ENCODE data around the gene SPECC1L. TPM values are rescaled to one million over a fixed set of nuclear protein-coding genes. Genes with fewer than 3 reads are reported as not detected.

Gene SPECC1L
- total RNA-seq, 1 experiment from 2014 or later, result 40.8 TPM

GRCh38 chr22:24433828-24434470, 163.3 kb downstream of the SPECC1L start:
- H4K20me1 ChIP-seq (ENCODE audit: insufficient read depth), result no peaks in the 10 kb centered on the region
- TF ChIP-seq ZFX (IDR thresholded peaks at IDR 0.05), result no peak
- H3K4me3 ChIP-seq (replicated peaks in 1 of 2; ENCODE audit: low read depth in 1 of 2, low read length in 2 of 2), result no peak overlapping the region
- no peak overlapping the region for H3K9ac ChIP-seq (ENCODE audit: low read length)
- ChIA-PET CTCF (no interaction called here), RAD21 (ENCODE audit: low non-redundant PET in 1 of 2, low total read pairs in 2 of 2, uncharacterized antibody in 2 of 2, unreplicated experiment in 2 of 2) (interaction anchor here in 1 of 2 experiments (0.7 kb wide), 1 partner anchor 66 kb away, joined by 3 read pairs; no protein-coding TSS in a partner anchor), POLR2A (no interaction called here)
- no peak overlapping the region for H3K27ac ChIP-seq (ENCODE audit: low read depth, low read length)
- H3K4me2 ChIP-seq (ENCODE audit: low read length), result peak overlapping the region; percentile 7; the same call in 1 of the 2 replicates
- H3K36me3 ChIP-seq (ENCODE audit: control insufficient read depth in 1 of 2, insufficient read depth in 2 of 2, low read length in 2 of 2), result no peaks in the 10 kb centered on the region
- ATAC-seq, result no peak
- H3K9me3 ChIP-seq (ENCODE audit: control insufficient read depth in 1 of 2, insufficient read depth in 1 of 2, low read depth in 1 of 2, low read length in 2 of 2), result no peaks in the 10 kb centered on the region
- H3K4me1 ChIP-seq (ENCODE audit: control insufficient read depth in 1 of 2, insufficient read depth in 2 of 2, low read length in 2 of 2), result peaks cover 0 to 14% of the 10 kb centered on the region in 2 experiments; a peak in 2 of 4 replicates
- H3K27me3 ChIP-seq (ENCODE audit: insufficient read depth, low read length), result no peaks in the 10 kb centered on the region
- H3K79me2 ChIP-seq (ENCODE audit: insufficient read depth, low read length), result no peaks in the 10 kb centered on the region
- no peak overlapping the region for H2AFZ ChIP-seq (ENCODE audit: low read depth, low read length, poor library complexity, severe bottlenecking)
- DNase-seq (ENCODE audit: low read depth, low spot score), result no peak
- intact Hi-C loops (cut with micrococcal nuclease), result no loop called here
- no TSS peak for BruUV-seq (replicated peaks)
- no peaks in the 10 kb centered on the region for H3K9me2 ChIP-seq (ENCODE audit: insufficient read depth)

DNA sequence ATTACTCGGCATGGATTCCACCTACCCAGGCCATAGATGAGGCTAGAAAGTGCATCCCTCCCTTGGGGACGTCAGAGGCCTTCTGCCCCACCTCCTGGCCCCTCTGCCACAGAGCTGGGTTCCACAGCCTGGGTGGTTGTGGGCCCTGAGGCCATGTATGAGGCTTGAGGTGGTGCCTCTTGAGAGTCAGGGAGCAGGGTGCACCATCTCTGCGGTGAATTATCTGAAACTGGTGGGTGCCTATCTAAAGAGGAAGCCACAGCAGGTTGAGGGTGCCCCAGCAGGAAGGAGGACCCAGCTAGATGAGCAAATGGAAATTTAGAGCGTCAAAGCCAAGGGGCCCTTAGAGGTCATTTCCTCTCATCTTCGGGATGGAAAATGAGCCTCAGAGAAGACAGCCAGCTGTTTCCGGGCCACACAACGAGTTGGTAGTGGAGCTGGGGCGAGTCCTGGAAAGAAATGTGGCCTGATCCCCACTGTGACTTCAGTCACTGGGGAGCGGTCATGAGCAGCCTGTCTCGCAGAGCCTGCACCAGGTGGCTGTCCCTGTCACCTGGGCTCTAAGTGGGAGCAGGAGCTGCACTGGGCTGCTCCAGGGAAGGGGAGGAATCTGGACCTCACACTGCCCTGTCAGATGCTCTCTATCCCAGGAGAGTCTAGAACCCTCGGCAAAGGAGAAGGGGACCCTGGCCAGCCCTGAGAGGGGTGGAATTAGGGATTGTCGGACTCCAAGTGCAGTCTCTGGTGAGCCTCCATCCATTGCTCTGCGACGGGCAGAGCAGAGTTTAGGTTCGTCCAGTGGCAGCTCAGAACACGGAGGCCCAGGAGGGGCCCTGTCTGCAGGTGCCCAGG, 164.1 kb downstream of the SPECC1L start:
- POLR2A ChIA-PET, result no interaction called here
- H3K9me3 ChIP-seq (ENCODE audit: control insufficient read depth in 1 of 2, insufficient read depth in 1 of 2, low read depth in 1 of 2, low read length in 2 of 2), result no peaks in the 10 kb centered on the region
- no peaks in the 10 kb centered on the region for H3K36me3 ChIP-seq (ENCODE audit: control insufficient read depth in 1 of 2, insufficient read depth in 2 of 2, low read length in 2 of 2)
- TF ChIP-seq JUND (IDR thresholded peaks at IDR 0.05), result no peak
- TF ChIP-seq ZNF274 (IDR thresholded peaks at IDR 0.05; ENCODE audit: low read depth, low read length), result no peak
- TF ChIP-seq EGR1 (IDR thresholded peaks at IDR 0.05; ENCODE audit: low read depth), result no peak
- no peak for TF ChIP-seq TCF7L2 (IDR thresholded peaks at IDR 0.05; ENCODE audit: borderline replicate concordance, extremely low read depth, insufficient read depth, insufficient read length)
- TF ChIP-seq CBX3 (IDR thresholded peaks at IDR 0.05; ENCODE audit: low read depth), result no peak
- no peak for TF ChIP-seq SP1 (IDR thresholded peaks at IDR 0.05; ENCODE audit: low read depth)
- no peak for TF ChIP-seq EZH2phosphoT487 (IDR thresholded peaks at IDR 0.05; ENCODE audit: borderline replicate concordance)
- no peak overlapping the region for H3K27ac ChIP-seq (ENCODE audit: low read depth, low read length)
- ATAC-seq (no peak), DNase-seq (ENCODE audit: low read depth, low spot score) (no peak)
- no peak overlapping the region for H3K9ac ChIP-seq (ENCODE audit: low read length)
- no TSS peak for BruUV-seq (replicated peaks)
- no peak overlapping the region for H3K4me2 ChIP-seq (ENCODE audit: low read length)
- RAD21 ChIA-PET (ENCODE audit: low non-redundant PET in 1 of 2, low total read pairs in 2 of 2, uncharacterized antibody in 2 of 2, unreplicated experiment in 2 of 2), result no interaction called here
- H2AFZ ChIP-seq (ENCODE audit: low read depth, low read length, poor library complexity, severe bottlenecking), result no peak overlapping the region
- no peaks in the 10 kb centered on the region for H3K27me3 ChIP-seq (ENCODE audit: insufficient read depth, low read length)
- H3K4me3 ChIP-seq (replicated peaks in 1 of 2; ENCODE audit: low read depth in 1 of 2, low read length in 2 of 2), result no peak overlapping the region
- no peaks in the 10 kb centered on the region for H4K20me1 ChIP-seq (ENCODE audit: insufficient read depth)
- H3K4me1 ChIP-seq (ENCODE audit: control insufficient read depth in 1 of 2, insufficient read depth in 2 of 2, low read length in 2 of 2), result peaks cover 0 to 14% of the 10 kb centered on the region in 2 experiments; a peak in 2 of 4 replicates
- no peaks in the 10 kb centered on the region for H3K79me2 ChIP-seq (ENCODE audit: insufficient read depth, low read length)
- CTCF ChIA-PET, result interaction anchor here (1.0 kb wide), 1 partner anchor 540 kb away, joined by 3 read pairs; the partner anchor contains the start of gene MIF
- intact Hi-C loops (cut with micrococcal nuclease), result no loop called here
- no peaks in the 10 kb centered on the region for H3K9me2 ChIP-seq (ENCODE audit: insufficient read depth)
